ENCODE data around the gene ABCC10.
"Not testable (repeated sequence)": the region's sequence is repeated elsewhere in the genome, so short reads cannot be mapped to it uniquely, and the experiment has no call there.

Gene ABCC10

DNA sequence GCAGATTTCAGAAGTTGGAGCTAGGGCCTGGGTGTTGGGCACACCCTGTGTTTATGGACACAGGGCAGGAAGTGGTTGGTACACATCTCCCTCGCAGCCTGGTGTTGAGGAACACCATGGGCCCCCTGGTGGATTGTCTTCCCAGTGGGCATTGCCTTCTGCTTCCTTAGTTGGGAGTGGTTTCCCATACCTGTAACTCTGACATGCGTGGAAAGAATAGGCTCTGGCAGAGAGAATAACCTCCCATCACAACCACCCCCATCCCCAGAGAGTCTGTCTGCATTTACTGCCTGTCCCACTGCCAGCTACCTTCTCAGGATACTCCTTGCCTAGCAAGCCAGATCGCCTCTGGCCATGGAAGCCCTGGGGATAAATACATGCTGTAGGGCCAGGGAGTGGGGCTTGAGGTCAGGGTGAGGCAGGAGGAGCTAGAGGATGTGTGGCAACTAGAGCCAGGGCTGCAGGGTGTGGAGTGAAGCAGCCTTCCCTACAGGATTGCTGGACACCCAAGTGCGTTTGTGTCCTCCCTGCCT lies 68.1 kb downstream of the ABCC10 start:
- TF ChIP-seq, protein P1, sequence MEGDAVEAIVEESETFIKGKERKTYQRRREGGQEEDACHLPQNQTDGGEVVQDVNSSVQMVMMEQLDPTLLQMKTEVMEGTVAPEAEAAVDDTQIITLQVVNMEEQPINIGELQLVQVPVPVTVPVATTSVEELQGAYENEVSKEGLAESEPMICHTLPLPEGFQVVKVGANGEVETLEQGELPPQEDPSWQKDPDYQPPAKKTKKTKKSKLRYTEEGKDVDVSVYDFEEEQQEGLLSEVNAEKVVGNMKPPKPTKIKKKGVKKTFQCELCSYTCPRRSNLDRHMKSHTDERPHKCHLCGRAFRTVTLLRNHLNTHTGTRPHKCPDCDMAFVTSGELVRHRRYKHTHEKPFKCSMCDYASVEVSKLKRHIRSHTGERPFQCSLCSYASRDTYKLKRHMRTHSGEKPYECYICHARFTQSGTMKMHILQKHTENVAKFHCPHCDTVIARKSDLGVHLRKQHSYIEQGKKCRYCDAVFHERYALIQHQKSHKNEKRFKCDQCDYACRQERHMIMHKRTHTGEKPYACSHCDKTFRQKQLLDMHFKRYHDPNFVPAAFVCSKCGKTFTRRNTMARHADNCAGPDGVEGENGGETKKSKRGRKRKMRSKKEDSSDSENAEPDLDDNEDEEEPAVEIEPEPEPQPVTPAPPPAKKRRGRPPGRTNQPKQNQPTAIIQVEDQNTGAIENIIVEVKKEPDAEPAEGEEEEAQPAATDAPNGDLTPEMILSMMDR (IDR thresholded peaks at IDR 0.05): no peak
- H3K36me3 ChIP-seq: peaks cover 46% of the 10 kb centered on the region
- no peak overlapping the region for H3K4me3 ChIP-seq (ENCODE audit: low read depth in 1 of 2, low read length in 1 of 2)
- H3K27ac ChIP-seq: no peak overlapping the region
- H3K27me3 ChIP-seq: no peaks in the 10 kb centered on the region
- no peaks in the 10 kb centered on the region for H3K9me3 ChIP-seq
- H3K4me1 ChIP-seq (ENCODE audit: control insufficient read depth in 1 of 2, insufficient read depth in 1 of 2, low read depth in 1 of 2, low read length in 1 of 2): peaks cover 8 to 10% of the 10 kb centered on the region in 2 experiments

DNA sequence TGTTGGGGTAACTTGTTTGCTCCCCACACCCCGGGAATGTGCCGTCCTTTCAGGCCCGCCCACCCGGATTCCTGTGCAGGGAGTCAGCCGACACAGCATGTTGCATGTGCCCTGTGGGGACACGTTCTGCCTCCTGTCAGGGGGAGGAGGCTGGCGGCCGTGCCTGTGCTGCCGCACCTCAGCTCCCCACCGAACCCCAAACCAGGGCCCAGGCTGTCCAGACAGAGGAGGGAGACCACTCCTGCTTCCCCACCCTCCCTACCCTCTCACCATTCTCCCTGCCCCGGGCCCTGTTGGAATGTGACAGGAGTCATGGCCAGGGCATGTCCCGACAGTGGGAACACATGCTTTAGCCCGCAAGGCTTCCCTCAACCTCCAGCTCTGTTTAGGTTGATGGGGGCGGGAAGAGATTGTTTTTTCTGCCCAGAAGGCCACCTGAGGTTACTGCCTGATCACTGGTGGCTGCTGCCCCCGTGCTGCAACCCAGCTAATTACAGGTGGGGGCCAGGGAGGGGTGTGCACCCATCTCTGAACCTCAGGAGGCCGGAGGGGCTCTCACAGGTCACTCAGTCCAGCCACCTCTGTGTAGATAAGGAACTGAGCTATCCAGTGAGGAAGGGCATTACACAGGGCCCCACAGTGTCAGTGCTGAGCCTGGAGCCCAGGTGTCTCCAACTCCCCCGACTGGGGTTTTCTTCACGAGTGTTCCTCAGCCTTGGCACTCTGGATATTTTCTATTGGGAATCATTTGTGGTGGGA lies 69.2 kb downstream of the ABCC10 start:
- Histone ChIP-seq H3K4me3 (ENCODE audit: low read depth in 1 of 2, low read length in 1 of 2) (no peak overlapping the region), H3K27ac (no peak overlapping the region), H3K36me3 (peaks cover 57% of the 10 kb centered on the region), H3K9me3 (no peaks in the 10 kb centered on the region), H3K27me3 (no peaks in the 10 kb centered on the region), H3K4me1 (ENCODE audit: control insufficient read depth in 1 of 2, insufficient read depth in 1 of 2, low read depth in 1 of 2, low read length in 1 of 2) (peaks cover 8 to 10% of the 10 kb centered on the region in 2 experiments)
- TF ChIP-seq, protein P1 (IDR thresholded peaks at IDR 0.05): no peak

DNA sequence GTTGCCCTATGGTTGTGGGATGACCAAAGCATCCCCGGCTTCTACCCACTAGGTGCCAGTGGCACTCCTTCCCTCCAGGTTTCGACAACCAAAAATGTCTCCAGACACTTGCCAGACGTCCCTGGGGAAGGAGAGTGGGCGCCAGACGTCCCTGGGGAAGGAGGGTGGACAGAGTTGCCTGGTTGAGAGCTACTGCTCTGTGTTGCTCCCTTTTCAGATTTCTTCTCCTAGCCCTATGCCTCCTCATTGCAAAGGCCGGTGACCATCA lies 69.7 kb downstream of the ABCC10 start:
- no peaks in the 10 kb centered on the region for H3K9me3 ChIP-seq
- H3K36me3 ChIP-seq: peaks cover 62% of the 10 kb centered on the region
- TF ChIP-seq, protein P1 (IDR thresholded peaks at IDR 0.05): no peak
- H3K27me3 ChIP-seq: no peaks in the 10 kb centered on the region
- no peak overlapping the region for H3K27ac ChIP-seq
- H3K4me3 ChIP-seq (ENCODE audit: low read depth in 1 of 2, low read length in 1 of 2): no peak overlapping the region
- H3K4me1 ChIP-seq (ENCODE audit: control insufficient read depth in 1 of 2, insufficient read depth in 1 of 2, low read depth in 1 of 2, low read length in 1 of 2): peaks cover 8 to 10% of the 10 kb centered on the region in 2 experiments

DNA sequence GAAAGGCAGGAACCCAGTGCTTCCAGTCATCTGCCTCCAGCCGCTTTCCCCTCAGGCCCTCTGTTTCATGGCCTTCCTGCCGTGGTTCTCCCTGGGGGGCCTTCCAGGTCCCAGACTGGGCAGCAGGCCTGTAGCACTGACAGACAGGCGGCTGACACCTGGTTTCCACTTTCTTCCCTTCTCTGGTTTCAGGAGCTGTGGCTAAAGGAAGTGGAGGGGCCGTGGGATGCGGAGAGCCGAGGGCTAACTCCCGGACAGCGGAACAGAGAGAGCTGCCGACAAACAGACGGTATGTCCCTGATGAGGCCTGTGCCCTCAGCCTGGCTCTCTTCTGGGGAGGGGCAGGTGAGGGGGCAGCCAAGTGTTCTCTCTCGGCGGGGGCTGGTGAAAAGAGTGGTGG lies 70.3 kb downstream of the ABCC10 start:
- H3K27ac ChIP-seq: no peak overlapping the region
- H3K4me1 ChIP-seq (ENCODE audit: control insufficient read depth in 1 of 2, insufficient read depth in 1 of 2, low read depth in 1 of 2, low read length in 1 of 2): peaks cover 8 to 10% of the 10 kb centered on the region in 2 experiments
- peaks cover 68% of the 10 kb centered on the region for H3K36me3 ChIP-seq

DNA sequence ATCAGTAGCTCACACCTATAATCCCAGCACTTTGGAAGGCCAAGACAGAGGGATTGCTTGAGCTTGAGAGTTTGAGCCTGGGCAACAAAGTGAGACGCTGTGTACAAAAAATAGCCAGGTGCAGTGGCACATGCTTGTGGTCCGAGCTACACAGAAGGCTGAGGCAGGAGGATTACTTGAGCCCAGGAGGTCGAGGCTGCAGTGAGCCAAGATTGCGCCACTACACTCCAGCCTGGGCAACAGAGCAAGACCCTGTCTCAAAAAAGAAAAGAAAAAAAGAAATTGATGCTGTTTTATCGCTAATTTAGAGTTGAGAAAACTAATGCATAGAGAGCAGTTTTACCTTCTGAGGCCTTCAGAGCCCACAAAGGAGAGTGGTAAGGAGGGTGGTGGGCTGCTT lies 71.0 kb downstream of the ABCC10 start:
- H3K27ac ChIP-seq; H3K4me1 ChIP-seq (ENCODE audit: control insufficient read depth in 1 of 2, insufficient read depth in 1 of 2, low read depth in 1 of 2, low read length in 1 of 2); H3K4me3 ChIP-seq (ENCODE audit: low read depth in 1 of 2, low read length in 1 of 2); H3K27me3 ChIP-seq; H3K9me3 ChIP-seq: not testable (repeated sequence)
- peaks cover 74% of the 10 kb centered on the region for H3K36me3 ChIP-seq

More for the DNA sequence above, 70.3 kb downstream of the ABCC10 start:
- H3K9me3 ChIP-seq: no peaks in the 10 kb centered on the region
- TF ChIP-seq, protein P1 (IDR thresholded peaks at IDR 0.05): no peak
- H3K27me3 ChIP-seq: no peaks in the 10 kb centered on the region
- H3K4me3 ChIP-seq (ENCODE audit: low read depth in 1 of 2, low read length in 1 of 2): no peak overlapping the region

DNA sequence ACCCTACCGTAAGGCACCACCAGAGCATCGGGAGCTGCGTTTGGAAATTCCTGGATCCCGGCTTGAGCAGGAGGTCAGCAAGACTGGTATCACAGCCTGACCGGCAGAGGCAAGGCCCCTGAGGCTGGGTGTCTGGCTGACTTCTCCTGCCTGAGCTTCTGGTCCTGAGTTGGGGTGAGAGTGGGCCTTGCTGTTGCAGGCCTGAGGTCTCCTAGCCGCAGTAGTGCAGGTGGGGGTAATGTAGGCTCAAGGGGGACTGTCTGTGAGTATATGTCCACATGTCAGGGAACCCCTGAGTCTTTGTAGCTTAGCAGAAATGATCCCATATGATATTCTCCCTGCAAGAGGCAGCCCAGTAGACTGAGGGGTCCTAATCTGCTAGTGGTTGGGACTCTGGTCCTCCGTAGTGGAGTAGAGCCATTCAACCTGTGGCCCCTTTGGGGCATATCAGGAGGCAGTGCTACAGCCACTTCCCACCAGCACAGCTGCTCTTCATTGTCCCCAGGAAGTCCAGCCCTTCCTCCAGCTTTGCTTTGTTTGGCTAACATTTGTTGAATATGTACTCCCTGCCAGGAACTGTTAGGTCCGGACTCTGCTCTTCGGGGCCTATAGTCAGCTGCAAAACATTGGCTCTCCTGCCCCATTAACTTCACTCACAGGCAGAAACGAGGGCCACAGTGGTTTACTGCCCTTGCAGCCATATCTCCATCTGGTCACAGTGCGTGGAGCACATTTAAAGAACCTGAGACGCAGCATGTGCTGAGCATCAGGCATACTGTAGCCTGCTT lies 71.9 kb downstream of the ABCC10 start:
- Histone ChIP-seq H3K9me3 (no peaks in the 10 kb centered on the region), H3K36me3 (peaks cover 76% of the 10 kb centered on the region), H3K27ac (no peak overlapping the region), H3K4me3 (ENCODE audit: low read depth in 1 of 2, low read length in 1 of 2) (no peak overlapping the region), H3K27me3 (no peaks in the 10 kb centered on the region), H3K4me1 (ENCODE audit: control insufficient read depth in 1 of 2, insufficient read depth in 1 of 2, low read depth in 1 of 2, low read length in 1 of 2) (peaks cover 8 to 10% of the 10 kb centered on the region in 2 experiments)
- TF ChIP-seq, protein P1 (IDR thresholded peaks at IDR 0.05): no peak

Measured in neutrophil (primary cell).